HepG2 (cell line): Measurements from ENCODE around the gene TBL3. TPM values are rescaled to one million over a fixed set of nuclear protein-coding genes. Genes with fewer than 3 reads are reported as not detected.
A peak's percentile ranks its signal among the peaks of the same experiment; 100 is the strongest.

Experiments used
- ATAC-seq: fragments of 200-7000 bp; cut with Tn5 transposase; 3 replicates; pipeline ENCODE4 v1.9.1; 2020; ENCODE audit warnings: mild to moderate bottlenecking, moderate library complexity
- BruUV-seq: library from RNA; stranded (reverse); fragments of 400-500 nt; replicated peaks from 2 replicates; lab custom pipeline; 2021; lab: Mats Ljungman, UMichigan
- CTCF ChIA-PET: fragments of 300-600 bp; formaldehyde crosslinking; extraction: SDS; loops from one replicate; lab custom pipeline; 2021; ENCODE audit warnings: low total read pairs, inconsistent platforms, low intra/inter-chr PET ratio; lab: Yijun Ruan, JAX
- POLR2A ChIA-PET: fragments of 350-600 bp; sonication (Branson Sonifier 250); formaldehyde crosslinking; loops from one replicate; lab custom pipeline; 2020; ENCODE audit warnings: antibody characterized with exemption, inconsistent platforms; lab: Yijun Ruan, JAX
- DNase-seq: peaks from one replicate; pipeline ENCODE4 v3.0.0-alpha.2; 2015; ENCODE audit warnings: low spot score
- FAIRE-seq: peaks from 3 replicates; lab custom pipeline; 2011; peaks lifted over from hg19 to GRCh38; lab: Jason Lieb, UNC
- H2AFZ ChIP-seq: one replicate; pipeline ENCODE4 v1.6.1; 2011; ENCODE audit warnings: low read length, inconsistent platforms
- H3K27ac ChIP-seq: fragments of 300-600 bp; 3 replicates; pipeline ENCODE4 v1.8.0; 2011; ENCODE audit warnings: mixed run types, mild to moderate bottlenecking, mixed read lengths, low read length, inconsistent platforms; ENCODE audit not compliant: insufficient read depth; ENCODE audit errors: extremely low read length
- H3K27me3 ChIP-seq, 2 experiments: fragments of 200-600 bp in 1 of 2; 2 replicates in 1 of 2; 3 replicates in 1 of 2; pipeline versions ENCODE4 v1.6.0 to v1.8.0; 2011; ENCODE audit warnings: low read length in 2 of 2, mild to moderate bottlenecking in 2 of 2, moderate library complexity in 2 of 2, inconsistent platforms in 1 of 2; ENCODE audit not compliant: insufficient read depth in 2 of 2, control insufficient read depth in 1 of 2
- H3K36me3 ChIP-seq, 2 experiments: fragments of 200-600 bp in 1 of 2; replicated peaks in 1 of 2; 2 replicates in 1 of 2; 3 replicates in 1 of 2; pipeline versions ENCODE4 v1.5.1 to v1.8.0; 2011; ENCODE audit warnings: low read length in 2 of 2, inconsistent platforms in 1 of 2; ENCODE audit not compliant: insufficient read depth in 2 of 2, control insufficient read depth in 1 of 2
- H3K4me1 ChIP-seq: 2 replicates; pipeline ENCODE4 v1.5.1; 2012; ENCODE audit warnings: low read length, inconsistent platforms; ENCODE audit not compliant: insufficient read depth
- H3K4me2 ChIP-seq: 2 replicates; pipeline ENCODE4 v1.6.0; 2011; ENCODE audit warnings: low read depth, low read length, inconsistent platforms
- H3K4me3 ChIP-seq, 3 experiments: fragments of 200-600 bp in 1 of 3; sonication (generic), shearing (Covaris generic) in 1 of 3; replicated peaks in 1 of 3; 2 replicates each; pipeline ENCODE4 v1.5.1; 2011 to 2016; ENCODE audit warnings: low read length in 3 of 3, inconsistent platforms in 2 of 3, low read depth in 2 of 3, mild to moderate bottlenecking in 2 of 3, control low read depth in 1 of 3, mixed read lengths in 1 of 3; ENCODE audit not compliant: insufficient read depth in 1 of 3
- H3K79me2 ChIP-seq: one replicate; pipeline ENCODE4 v1.6.1; 2011; ENCODE audit warnings: low read length, inconsistent platforms; ENCODE audit not compliant: insufficient read depth
- H3K9ac ChIP-seq: 2 replicates; pipeline ENCODE4 v1.6.0; 2011; ENCODE audit warnings: mild to moderate bottlenecking, low read depth, low read length, inconsistent platforms; ENCODE audit not compliant: insufficient read depth
- H3K9me3 ChIP-seq: 2 replicates; pipeline ENCODE4 v1.5.1; 2012; ENCODE audit warnings: mild to moderate bottlenecking, low read length
- H4K20me1 ChIP-seq: 2 replicates; pipeline ENCODE4 v1.6.0; 2011; ENCODE audit warnings: inconsistent platforms, mild to moderate bottlenecking, low read length, moderate library complexity; ENCODE audit not compliant: insufficient read depth
- FIP1L1 ChIP-seq: fragments of 200-400 bp; formaldehyde crosslinking; IDR thresholded peaks from 2 replicates; pipeline ENCODE4 v1.6.1; 2018; ENCODE audit warnings: low read depth, mild to moderate bottlenecking, low read length, moderate library complexity, borderline replicate concordance; ENCODE audit not compliant: insufficient read depth
- PRPF4 ChIP-seq: fragments of 200-400 bp; formaldehyde crosslinking; IDR thresholded peaks from 2 replicates; pipeline ENCODE4 v1.6.1; 2016; ENCODE audit warnings: low read length, low read depth; ENCODE audit not compliant: poor library complexity, severe bottlenecking
- RBFOX2 ChIP-seq: fragments of 200-400 bp; formaldehyde crosslinking; IDR thresholded peaks from 2 replicates; pipeline ENCODE4 v1.6.1; 2017; ENCODE audit warnings: low read depth, mild to moderate bottlenecking, low read length
- ZNF232 ChIP-seq: sonication (generic); formaldehyde crosslinking; IDR thresholded peaks from 2 replicates; pipeline ENCODE4 v1.4.0; 2020; ENCODE audit warnings: missing genetic modification reagents, borderline replicate concordance
- WGBS: methylation state at CpG from one replicate; pipeline ENCODE4 v1.1.6; 2017; ENCODE audit warnings: low lambda C conversion rate; 5-methylcytosine and 5-hydroxymethylcytosine counted together
- in situ Hi-C: cut with HindIII; loops from 2 replicates; pipeline ENCODE4 v1.10.0; 2017; ENCODE audit warnings: low pct_unique_long_range_greater_than_20kb; ENCODE audit not compliant: extremely low pct_ligation_motif_present
- intact Hi-C: fragments of 100-400 bp; cut with micrococcal nuclease; formaldehyde crosslinking; loops from one replicate; pipeline ENCODE4 v1.10.0; 2022; ENCODE audit not compliant: unreplicated experiment
- polyA plus RNA-seq, 8 experiments: library from polyadenylated mRNA; depleted of rRNA in 3 of 8; stranded (reverse) in 7 of 8; unstranded in 1 of 8; fragments of >200 nt; fragmentation: Illumina TruSeq in 4 of 8; extraction: Trizol in 4 of 8; gene quantifications; 2 replicates each; pipeline versions ENCODE4 v1.2.1 to v1.2.3, GENCODE V29; 2011 to 2016; ENCODE audit warnings: low read depth in 4 of 8, missing spikeins in 1 of 8, mixed read lengths in 1 of 8; ENCODE audit not compliant: insufficient read depth in 1 of 8
- total RNA-seq, 5 experiments: library from RNA; depleted of rRNA; stranded (reverse); fragments of >200 nt; fragmentation: Illumina TruSeq; extraction: Trizol; gene quantifications; 2 replicates each; pipeline ENCODE4 v1.2.3, GENCODE V29; 2016; ENCODE audit warnings: low read depth in 1 of 5

Gene TBL3
- total and polyA plus RNA-seq, 2 of the 13 experiments (the other 11 are each of a cell fraction or from before 2014, with no cell fraction given): 16.8 to 38.0 TPM

DNA sequence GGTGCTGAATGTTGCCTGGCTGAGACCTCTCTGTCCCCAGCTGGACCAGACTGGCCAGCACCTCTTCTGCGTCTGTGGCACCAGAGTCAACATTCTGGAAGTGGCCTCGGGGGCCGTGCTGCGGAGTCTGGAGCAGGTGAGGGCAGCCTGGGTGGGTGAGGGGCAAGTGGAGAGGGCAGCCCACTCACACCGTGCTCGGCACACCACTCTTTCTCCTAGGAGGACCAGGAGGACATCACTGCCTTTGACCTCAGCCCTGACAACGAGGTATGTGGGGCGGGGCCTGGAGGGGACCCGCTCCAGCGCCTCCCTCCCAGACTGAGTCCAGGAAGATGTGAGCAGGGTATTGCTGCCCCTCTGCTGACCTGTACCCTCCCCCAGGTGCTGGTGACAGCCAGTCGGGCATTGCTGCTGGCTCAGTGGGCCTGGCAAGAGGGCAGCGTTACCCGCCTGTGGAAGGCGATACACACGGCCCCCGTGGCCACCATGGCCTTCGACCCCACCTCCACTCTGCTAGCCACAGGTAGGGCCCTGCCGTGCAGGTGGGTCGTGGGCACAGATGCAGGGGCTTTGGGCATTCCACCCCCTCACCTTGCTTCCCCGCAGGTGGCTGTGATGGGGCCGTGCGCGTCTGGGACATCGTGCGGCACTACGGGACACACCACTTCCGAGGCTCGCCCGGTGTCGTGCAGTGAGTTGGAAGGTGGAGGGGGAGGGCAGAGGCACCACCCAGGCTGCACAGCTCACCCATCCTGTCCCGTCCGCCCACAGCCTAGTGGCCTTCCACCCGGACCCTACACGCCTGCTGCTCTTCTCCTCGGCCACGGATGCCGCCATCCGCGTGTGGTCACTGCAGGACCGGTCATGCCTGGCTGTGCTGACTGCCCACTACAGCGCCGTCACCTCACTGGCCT lies 2.6 kb downstream of the TBL3 start:
- no peak for DNase-seq
- Histone ChIP-seq H4K20me1 (no peaks in the 10 kb centered on the region), H3K79me2 (peaks cover 14% of the 10 kb centered on the region), H3K27ac (no peak overlapping the region), H3K27me3 (no peaks in the 10 kb centered on the region), H3K4me3 (no peak overlapping the region; a peak in 1 of 6 replicates), H2AFZ (no peak overlapping the region), H3K9ac (no peak overlapping the region), H3K36me3 (peaks cover 21 to 34% of the 10 kb centered on the region in 2 experiments; a peak in 3 of 5 replicates), H3K9me3 (no peaks in the 10 kb centered on the region), H3K4me2 (no peak overlapping the region), H3K4me1 (peaks cover 21% of the 10 kb centered on the region)
- TF ChIP-seq ZNF232 (CRISPR knock-in tag): no peak
- TF ChIP-seq RBFOX2: peak; percentile 29; the same call in 1 of the 2 replicates
- TF ChIP-seq PRPF4: no peak
- WGBS: 98% methylated on average over 28 of the region's 42 CpGs
- intact Hi-C loops: no loop called here
- ChIA-PET CTCF (no interaction called here), POLR2A (interaction anchor here (0.8 kb wide), 1 partner anchor 10 kb away, joined by 5 read pairs; the partner anchor contains the start of gene RPS2)
- no TSS peak for BruUV-seq
- in situ Hi-C loops: no loop called here
- no peak for FAIRE-seq
- ATAC-seq: no peak

DNA sequence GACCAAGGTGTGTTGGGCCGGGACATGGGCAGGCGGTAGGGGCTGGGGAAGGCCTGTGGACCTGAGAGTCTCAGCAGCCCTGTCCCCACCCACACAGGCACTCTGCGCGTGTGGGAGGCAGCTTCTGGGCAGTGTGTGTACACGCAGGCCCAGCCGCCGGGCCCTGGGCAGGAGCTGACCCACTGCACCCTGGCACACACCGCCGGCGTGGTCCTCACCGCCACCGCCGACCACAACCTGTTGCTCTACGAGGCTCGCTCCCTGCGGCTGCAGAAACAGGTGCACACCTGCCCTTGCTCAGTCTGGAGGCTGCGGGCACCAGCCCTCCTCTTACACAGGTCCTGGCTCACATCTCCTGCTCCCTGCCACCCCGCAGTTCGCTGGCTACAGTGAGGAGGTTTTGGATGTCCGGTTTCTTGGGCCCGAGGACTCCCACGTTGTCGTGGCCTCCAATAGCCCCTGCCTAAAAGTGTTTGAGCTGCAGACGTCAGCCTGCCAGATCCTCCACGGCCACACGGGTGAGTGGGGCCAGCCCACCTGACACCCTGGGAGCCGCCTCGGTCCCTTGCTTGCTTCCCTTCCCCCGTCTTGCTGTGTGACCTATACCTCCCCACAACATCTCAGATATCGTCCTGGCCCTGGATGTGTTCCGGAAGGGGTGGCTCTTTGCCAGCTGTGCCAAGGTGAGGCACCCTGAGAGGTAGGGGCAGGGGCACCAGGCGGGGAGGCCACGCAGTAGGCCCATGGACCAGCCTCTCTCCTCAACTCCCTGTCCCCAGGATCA lies 3.8 kb downstream of the TBL3 start:
- Histone ChIP-seq H3K4me3 (no peak overlapping the region), H2AFZ (no peak overlapping the region), H3K4me2 (no peak overlapping the region), H3K36me3 (peaks cover 21 to 34% of the 10 kb centered on the region in 2 experiments; a peak in 3 of 5 replicates), H4K20me1 (no peaks in the 10 kb centered on the region), H3K9ac (no peak overlapping the region), H3K4me1 (peaks cover 17% of the 10 kb centered on the region), H3K27me3 (no peaks in the 10 kb centered on the region), H3K27ac (no peak overlapping the region), H3K79me2 (peaks cover 14% of the 10 kb centered on the region), H3K9me3 (no peaks in the 10 kb centered on the region)
- ChIA-PET CTCF (no interaction called here), POLR2A (interaction anchor here (0.8 kb wide), 1 partner anchor 11 kb away, joined by 5 read pairs; the partner anchor contains the start of gene RPS2)
- intact Hi-C loops (no loop called here), in situ Hi-C loops (no loop called here)
- FAIRE-seq (no peak), DNase-seq (no peak), ATAC-seq (no peak)
- BruUV-seq: no TSS peak
- 97% methylated on average over 28 of the region's 33 CpGs for WGBS
- no peak for TF ChIP-seq FIP1L1
- TF ChIP-seq RBFOX2: 0 out of 2 replicates have a peak, but pooled peaks have one; percentile 6
